Measurements from ENCODE around the gene OTULIN. TPM values are rescaled to one million over a fixed set of nuclear protein-coding genes. Genes with fewer than 3 reads are reported as not detected.
A peak's percentile ranks its signal among the peaks of the same experiment; 100 is the strongest.

OTULIN gene
- total RNA-seq, 1 donor from 2014 or later: 28.1 TPM

DNA sequence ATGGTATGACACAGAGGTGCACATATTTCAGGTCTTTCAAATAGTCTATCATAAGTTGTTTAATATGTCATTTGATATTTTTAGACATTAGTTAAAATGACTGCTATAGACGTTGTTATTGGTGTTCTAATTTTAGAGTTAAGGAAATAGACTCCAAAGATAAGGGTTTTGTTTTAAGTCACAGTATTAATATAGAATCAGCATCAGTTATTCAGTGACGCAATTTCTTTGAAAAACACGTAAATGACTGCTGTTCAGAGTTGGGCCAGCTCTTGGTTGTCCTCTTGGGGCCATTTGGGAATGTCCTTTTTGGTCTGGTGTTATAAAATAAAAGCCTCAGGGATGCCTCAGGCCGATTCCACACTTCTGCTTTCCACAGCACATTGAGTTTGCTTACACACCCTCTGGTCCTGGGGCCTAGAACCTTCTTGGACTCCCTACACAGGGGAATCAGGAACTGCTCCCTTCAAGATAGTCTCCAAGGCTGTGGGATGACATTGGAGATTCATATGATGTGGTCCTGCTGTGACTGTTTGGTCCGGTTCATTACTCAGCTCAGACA, 14.3 kb downstream of the OTULIN start:
- H3K27ac Mint-ChIP-seq (ENCODE audit: unreplicated experiment): no peak overlapping the region

DNA sequence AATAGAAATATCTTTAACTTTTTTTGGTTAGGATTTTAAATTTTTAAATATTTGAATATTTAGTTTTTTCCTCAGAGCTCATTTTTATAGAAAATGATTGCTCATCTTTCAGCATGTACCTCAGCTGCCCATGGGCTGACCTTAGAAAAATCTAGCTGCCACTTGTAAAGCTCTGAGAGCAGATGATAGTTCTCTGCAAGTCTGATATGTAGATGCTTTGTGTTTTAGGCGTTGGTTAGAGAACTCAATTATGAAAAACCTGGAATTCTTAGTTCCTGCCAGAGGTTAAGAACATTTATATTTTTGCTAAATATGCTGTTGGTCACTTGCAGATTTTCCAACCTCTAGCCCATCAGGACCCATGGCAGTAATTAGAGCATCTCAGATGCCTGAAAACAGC, 15.1 kb downstream of the OTULIN start:
- no peak overlapping the region for H3K27ac ChIP-seq (ENCODE audit: low read depth, low read length)
- Mint-ChIP-seq H3K27ac (ENCODE audit: unreplicated experiment) (no peak overlapping the region), H3K27me3 (ENCODE audit: low read depth, unreplicated experiment) (no peaks in the 10 kb centered on the region), H3K4me3 (ENCODE audit: unreplicated experiment) (no peak overlapping the region), H3K4me1 (ENCODE audit: low read depth, unreplicated experiment) (peaks cover 26% of the 10 kb centered on the region), H3K36me3 (ENCODE audit: low read depth, unreplicated experiment) (peaks cover 10% of the 10 kb centered on the region), H3K9me3 (ENCODE audit: unreplicated experiment) (no peaks in the 10 kb centered on the region)
- peaks cover 40% of the 10 kb centered on the region for H4K20me1 ChIP-seq (ENCODE audit: insufficient read depth, low read length)
- DNase-seq (ENCODE audit: low read depth) (no peak), FAIRE-seq (no peak)
- no peak overlapping the region for H3K9ac ChIP-seq (ENCODE audit: low read length)
- no peaks in the 10 kb centered on the region for H3K27me3 ChIP-seq (ENCODE audit: insufficient read depth, low read length)
- H3K4me2 ChIP-seq (ENCODE audit: low read length): no peak overlapping the region
- H2AFZ ChIP-seq (ENCODE audit: low read depth, low read length): no peak overlapping the region
- peaks cover 12% of the 10 kb centered on the region for H3K4me1 ChIP-seq (ENCODE audit: insufficient read depth, low read length)
- TF ChIP-seq EZH2 (IDR thresholded peaks at IDR 0.05; ENCODE audit: insufficient read depth, low read length): no peak
- TF ChIP-seq, protein P1, sequence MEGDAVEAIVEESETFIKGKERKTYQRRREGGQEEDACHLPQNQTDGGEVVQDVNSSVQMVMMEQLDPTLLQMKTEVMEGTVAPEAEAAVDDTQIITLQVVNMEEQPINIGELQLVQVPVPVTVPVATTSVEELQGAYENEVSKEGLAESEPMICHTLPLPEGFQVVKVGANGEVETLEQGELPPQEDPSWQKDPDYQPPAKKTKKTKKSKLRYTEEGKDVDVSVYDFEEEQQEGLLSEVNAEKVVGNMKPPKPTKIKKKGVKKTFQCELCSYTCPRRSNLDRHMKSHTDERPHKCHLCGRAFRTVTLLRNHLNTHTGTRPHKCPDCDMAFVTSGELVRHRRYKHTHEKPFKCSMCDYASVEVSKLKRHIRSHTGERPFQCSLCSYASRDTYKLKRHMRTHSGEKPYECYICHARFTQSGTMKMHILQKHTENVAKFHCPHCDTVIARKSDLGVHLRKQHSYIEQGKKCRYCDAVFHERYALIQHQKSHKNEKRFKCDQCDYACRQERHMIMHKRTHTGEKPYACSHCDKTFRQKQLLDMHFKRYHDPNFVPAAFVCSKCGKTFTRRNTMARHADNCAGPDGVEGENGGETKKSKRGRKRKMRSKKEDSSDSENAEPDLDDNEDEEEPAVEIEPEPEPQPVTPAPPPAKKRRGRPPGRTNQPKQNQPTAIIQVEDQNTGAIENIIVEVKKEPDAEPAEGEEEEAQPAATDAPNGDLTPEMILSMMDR (IDR thresholded peaks at IDR 0.05; ENCODE audit: insufficient read depth, low read depth, low read length): no peak
- no peaks in the 10 kb centered on the region for H3K9me3 ChIP-seq (ENCODE audit: insufficient read depth, low read depth, low read length)
- H3K79me2 ChIP-seq (ENCODE audit: insufficient read depth, low read length): peaks cover 49% of the 10 kb centered on the region
- peaks cover 9% of the 10 kb centered on the region for H3K36me3 ChIP-seq (ENCODE audit: insufficient read depth, low read length)
- H3K4me3 ChIP-seq (ENCODE audit: insufficient read depth, low read depth, low read length): no peak overlapping the region

More for the DNA sequence above, 14.3 kb downstream of the OTULIN start:
- no peak overlapping the region for H2AFZ ChIP-seq (ENCODE audit: low read depth, low read length)
- no peak overlapping the region for H3K4me2 ChIP-seq (ENCODE audit: low read length)
- DNase-seq (ENCODE audit: low read depth) (no peak), FAIRE-seq (no peak)
- peaks cover 56% of the 10 kb centered on the region for H3K79me2 ChIP-seq (ENCODE audit: insufficient read depth, low read length)
- H3K27me3 Mint-ChIP-seq (ENCODE audit: low read depth, unreplicated experiment): no peaks in the 10 kb centered on the region
- no peaks in the 10 kb centered on the region for H3K27me3 ChIP-seq (ENCODE audit: insufficient read depth, low read length)
- peaks cover 12% of the 10 kb centered on the region for H3K4me1 ChIP-seq (ENCODE audit: insufficient read depth, low read length)
- no peak overlapping the region for H3K4me3 Mint-ChIP-seq (ENCODE audit: unreplicated experiment)
- no peak overlapping the region for H3K4me3 ChIP-seq (ENCODE audit: insufficient read depth, low read depth, low read length)
- H3K36me3 ChIP-seq (ENCODE audit: insufficient read depth, low read length): peaks cover 9% of the 10 kb centered on the region
- peaks cover 46% of the 10 kb centered on the region for H4K20me1 ChIP-seq (ENCODE audit: insufficient read depth, low read length)
- no peaks in the 10 kb centered on the region for H3K9me3 ChIP-seq (ENCODE audit: insufficient read depth, low read depth, low read length)
- H3K9me3 Mint-ChIP-seq (ENCODE audit: unreplicated experiment): no peaks in the 10 kb centered on the region
- H3K27ac ChIP-seq (ENCODE audit: low read depth, low read length): no peak overlapping the region
- TF ChIP-seq, protein P1 (IDR thresholded peaks at IDR 0.05; ENCODE audit: insufficient read depth, low read depth, low read length): no peak
- TF ChIP-seq EZH2 (IDR thresholded peaks at IDR 0.05; ENCODE audit: insufficient read depth, low read length): no peak
- H3K4me1 Mint-ChIP-seq (ENCODE audit: low read depth, unreplicated experiment): peaks cover 30% of the 10 kb centered on the region
- peaks cover 10% of the 10 kb centered on the region for H3K36me3 Mint-ChIP-seq (ENCODE audit: low read depth, unreplicated experiment)
- H3K9ac ChIP-seq (ENCODE audit: low read length): no peak overlapping the region

DNA sequence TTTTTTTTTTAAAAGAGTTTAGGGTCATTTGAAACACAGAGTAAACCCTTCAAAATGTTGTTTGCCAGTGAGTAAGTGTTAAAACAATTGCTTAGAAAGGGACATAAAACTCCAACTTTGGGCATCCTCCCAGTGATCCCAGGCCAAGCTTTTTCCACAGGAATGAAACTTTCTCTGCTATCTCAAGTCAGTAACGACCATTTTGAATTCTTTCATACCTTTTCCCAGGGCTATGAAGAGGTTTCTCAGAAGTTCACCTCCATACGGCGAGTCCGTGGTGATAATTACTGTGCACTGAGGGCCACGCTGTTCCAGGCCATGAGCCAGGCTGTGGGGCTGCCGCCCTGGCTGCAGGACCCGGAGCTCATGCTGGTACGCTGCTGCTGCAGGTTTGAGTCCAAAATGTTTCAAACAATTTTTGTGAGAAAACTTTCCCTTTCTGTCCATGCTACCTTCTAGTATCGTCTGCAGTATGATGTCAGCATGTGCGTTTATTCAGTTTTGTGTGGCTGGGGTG, 16.8 kb downstream of the OTULIN start:
- no peaks in the 10 kb centered on the region for H3K9me3 ChIP-seq (ENCODE audit: insufficient read depth, low read depth, low read length)
- no peak overlapping the region for H3K4me3 ChIP-seq (ENCODE audit: insufficient read depth, low read depth, low read length)
- peaks cover 12% of the 10 kb centered on the region for H3K4me1 Mint-ChIP-seq (ENCODE audit: low read depth, unreplicated experiment)
- no peak overlapping the region for H3K4me3 Mint-ChIP-seq (ENCODE audit: unreplicated experiment)
- DNase-seq (ENCODE audit: low read depth) (peak; percentile 48), FAIRE-seq (no peak)
- H3K9me3 Mint-ChIP-seq (ENCODE audit: unreplicated experiment): no peaks in the 10 kb centered on the region
- no peaks in the 10 kb centered on the region for H3K27me3 ChIP-seq (ENCODE audit: insufficient read depth, low read length)
- H3K36me3 Mint-ChIP-seq (ENCODE audit: low read depth, unreplicated experiment): peaks cover 10% of the 10 kb centered on the region
- no peak overlapping the region for H2AFZ ChIP-seq (ENCODE audit: low read depth, low read length)
- H3K4me1 ChIP-seq (ENCODE audit: insufficient read depth, low read length): peaks cover 4% of the 10 kb centered on the region
- no peak for TF ChIP-seq EZH2 (IDR thresholded peaks at IDR 0.05; ENCODE audit: insufficient read depth, low read length)
- TF ChIP-seq, protein P1 (IDR thresholded peaks at IDR 0.05; ENCODE audit: insufficient read depth, low read depth, low read length): no peak
- no peak overlapping the region for H3K4me2 ChIP-seq (ENCODE audit: low read length)
- H3K9ac ChIP-seq (ENCODE audit: low read length): no peak overlapping the region
- no peak overlapping the region for H3K27ac ChIP-seq (ENCODE audit: low read depth, low read length)
- H3K79me2 ChIP-seq (ENCODE audit: insufficient read depth, low read length): peaks cover 32% of the 10 kb centered on the region
- H3K27ac Mint-ChIP-seq (ENCODE audit: unreplicated experiment): no peak overlapping the region
- H4K20me1 ChIP-seq (ENCODE audit: insufficient read depth, low read length): peaks cover 28% of the 10 kb centered on the region
- no peaks in the 10 kb centered on the region for H3K27me3 Mint-ChIP-seq (ENCODE audit: low read depth, unreplicated experiment)
- H3K36me3 ChIP-seq (ENCODE audit: insufficient read depth, low read length): peaks cover 9% of the 10 kb centered on the region

Measured in astrocyte (in vitro differentiated cells and primary cell).